Measurements from ENCODE around the gene CNOT3. TPM values are rescaled to one million over a fixed set of nuclear protein-coding genes. Genes with fewer than 3 reads are reported as not detected.

The CNOT3 gene
- total and polyA plus RNA-seq, 9 of the 15 experiments (the other 6 are each of a cell fraction or from before 2014, with no cell fraction given) = 0.27 to 60.4 (median 9.9) TPM

- TF ChIP-seq TSHZ1 (CRISPR knock-in tag; IDR thresholded peaks at IDR 0.05) (no peak), CTCF (IDR thresholded peaks at IDR 0.05 in 2 of 3, conservative IDR thresholded peaks at IDR 0.05 in 1 of 3; ENCODE audit: insufficient read depth in 2 of 3, low read depth in 1 of 3, low read length in 3 of 3) (no peak), SAFB2 (IDR thresholded peaks at IDR 0.05; ENCODE audit: borderline replicate concordance, low read depth, low read length, severe bottlenecking) (no peak), TAF1 (IDR thresholded peaks at IDR 0.05; ENCODE audit: control insufficient read depth, extremely low read depth, insufficient read depth, low read length, severe bottlenecking) (peak; percentile 41), MEF2A (IDR thresholded peaks at IDR 0.05; ENCODE audit: control insufficient read depth, low read depth, low read length) (no peak), PRPF4 (IDR thresholded peaks at IDR 0.05; ENCODE audit: insufficient read depth, low read depth, low read length, poor library complexity, severe bottlenecking) (no peak), SMARCA4 (IDR thresholded peaks at IDR 0.05) (peak; percentile 92), POLR3G (IDR thresholded peaks at IDR 0.05; ENCODE audit: extremely low read depth, insufficient read length, insufficient replicate concordance) (no peak), ATF1 (CRISPR knock-in tag; IDR thresholded peaks at IDR 0.05) (no peak), ATF1 (tag; IDR thresholded peaks at IDR 0.05) (peak; percentile 47; the same call in 1 of the 2 replicates), HCFC1 (IDR thresholded peaks at IDR 0.05; ENCODE audit: low read depth, low read length) (no peak), NCOA6 (IDR thresholded peaks at IDR 0.05) (no peak), ZNF668 (CRISPR knock-in tag; IDR thresholded peaks at IDR 0.05) (no peak), IRF1 (CRISPR knock-in tag; IDR thresholded peaks at IDR 0.05; ENCODE audit: borderline replicate concordance) (no peak), C11orf30 (IDR thresholded peaks at IDR 0.05; ENCODE audit: low read depth) (no peak), NFXL1 (CRISPR knock-in tag; IDR thresholded peaks at IDR 0.05) (no peak), KLF1 (tag; IDR thresholded peaks at IDR 0.05) (no peak), ZBTB12 (CRISPR knock-in tag; IDR thresholded peaks at IDR 0.05) (0 out of 2 replicates have a peak, but pooled peaks have one; percentile 9), GMEB1 (CRISPR knock-in tag; IDR thresholded peaks at IDR 0.05) (no peak), RBM39 (optimal IDR thresholded peaks at IDR 0.05; ENCODE audit: low read depth, low read length) (no peak)
Observed at GRCh38 chr19:54188215-54188871, 50.8 kb downstream of the CNOT3 start (continued).

All from K562 (cell line).